ENCODE data around the gene SYNPR. TPM values are rescaled to one million over a fixed set of nuclear protein-coding genes. Genes with fewer than 3 reads are reported as not detected.

SYNPR gene
- total RNA-seq, 1 experiment from 2014 or later, result not detected

DNA sequence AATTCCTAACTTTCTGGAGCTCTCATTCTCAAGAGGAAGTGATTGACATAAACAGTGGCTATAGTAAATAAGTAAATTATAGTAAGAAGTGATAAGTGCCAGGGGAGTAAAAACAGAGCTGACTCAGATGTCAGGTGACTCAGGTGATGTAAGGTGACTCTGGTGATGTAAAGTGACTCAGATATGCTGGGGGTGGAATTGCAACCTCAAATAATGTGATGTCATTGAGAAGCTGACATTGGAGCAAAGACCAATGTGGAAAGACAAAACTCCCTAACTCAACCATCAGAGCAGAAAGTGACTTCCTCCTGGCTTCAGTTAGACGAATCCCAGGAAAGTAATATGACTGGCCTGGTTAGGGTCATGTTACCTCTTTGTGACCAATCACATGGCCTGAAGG lies 230.2 kb downstream of the SYNPR start:
- TF ChIP-seq, protein P1, sequence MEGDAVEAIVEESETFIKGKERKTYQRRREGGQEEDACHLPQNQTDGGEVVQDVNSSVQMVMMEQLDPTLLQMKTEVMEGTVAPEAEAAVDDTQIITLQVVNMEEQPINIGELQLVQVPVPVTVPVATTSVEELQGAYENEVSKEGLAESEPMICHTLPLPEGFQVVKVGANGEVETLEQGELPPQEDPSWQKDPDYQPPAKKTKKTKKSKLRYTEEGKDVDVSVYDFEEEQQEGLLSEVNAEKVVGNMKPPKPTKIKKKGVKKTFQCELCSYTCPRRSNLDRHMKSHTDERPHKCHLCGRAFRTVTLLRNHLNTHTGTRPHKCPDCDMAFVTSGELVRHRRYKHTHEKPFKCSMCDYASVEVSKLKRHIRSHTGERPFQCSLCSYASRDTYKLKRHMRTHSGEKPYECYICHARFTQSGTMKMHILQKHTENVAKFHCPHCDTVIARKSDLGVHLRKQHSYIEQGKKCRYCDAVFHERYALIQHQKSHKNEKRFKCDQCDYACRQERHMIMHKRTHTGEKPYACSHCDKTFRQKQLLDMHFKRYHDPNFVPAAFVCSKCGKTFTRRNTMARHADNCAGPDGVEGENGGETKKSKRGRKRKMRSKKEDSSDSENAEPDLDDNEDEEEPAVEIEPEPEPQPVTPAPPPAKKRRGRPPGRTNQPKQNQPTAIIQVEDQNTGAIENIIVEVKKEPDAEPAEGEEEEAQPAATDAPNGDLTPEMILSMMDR (conservative IDR thresholded peaks at IDR 0.05; ENCODE audit: low read depth, low read length), result no peak
- TF ChIP-seq EZH2phosphoT487 (IDR thresholded peaks at IDR 0.05; ENCODE audit: borderline replicate concordance, low read length) (no peak), EZH2 (IDR thresholded peaks at IDR 0.05; ENCODE audit: low read length, unreplicated experiment) (no peak)

DNA sequence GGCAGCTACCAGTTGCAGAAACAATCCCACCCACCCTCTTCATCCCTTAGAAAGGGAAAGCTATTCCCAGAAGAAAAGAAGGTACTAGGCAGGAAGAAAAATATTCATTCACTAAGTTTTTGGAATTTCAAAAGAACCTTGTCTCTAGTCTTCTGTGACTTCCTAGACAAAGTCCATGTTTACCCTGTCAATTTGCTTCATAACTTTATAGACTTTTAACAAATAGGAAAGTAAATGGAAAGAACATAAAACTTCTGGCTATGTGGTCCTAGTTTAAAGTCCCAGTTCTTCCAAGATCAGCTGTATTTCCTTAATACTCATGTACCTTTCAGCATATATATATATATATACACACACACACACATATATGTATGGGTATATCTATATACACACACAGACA lies 230.7 kb downstream of the SYNPR start:
- H3K4me2 ChIP-seq (ENCODE audit: low read length), result no peak overlapping the region
- no peak for ATAC-seq
- intact Hi-C loops (cut with micrococcal nuclease), result no loop called here
- TF ChIP-seq EZH2phosphoT487 (IDR thresholded peaks at IDR 0.05; ENCODE audit: borderline replicate concordance, low read length) (no peak), EZH2 (IDR thresholded peaks at IDR 0.05; ENCODE audit: low read length, unreplicated experiment) (no peak)
- TF ChIP-seq, protein P1 (conservative IDR thresholded peaks at IDR 0.05; ENCODE audit: low read depth, low read length), result no peak
- H3K4me1 ChIP-seq (ENCODE audit: insufficient read depth, low read length), result no peaks in the 10 kb centered on the region
- no peak for DNase-seq
- H3F3A ChIP-seq (ENCODE audit: low read length, unreplicated experiment), result no peaks in the 10 kb centered on the region
- H4K20me1 ChIP-seq (ENCODE audit: low read length), result no peaks in the 10 kb centered on the region
- POLR2A ChIA-PET (ENCODE audit: unreplicated experiment), result no interaction called here
- no peaks in the 10 kb centered on the region for H3K9me3 ChIP-seq (ENCODE audit: low read length)
- no peak overlapping the region for H2AFZ ChIP-seq (ENCODE audit: low read length)
- H3K27me3 ChIP-seq (ENCODE audit: low read length), result peaks cover 27% of the 10 kb centered on the region; the same call in 1 of the 2 replicates
- no peaks in the 10 kb centered on the region for H3K36me3 ChIP-seq (ENCODE audit: low read depth, low read length)
- H3K9ac ChIP-seq (ENCODE audit: low read length), result no peak overlapping the region
- H3K79me2 ChIP-seq (ENCODE audit: low read length), result no peaks in the 10 kb centered on the region
- H3K27ac ChIP-seq (ENCODE audit: low read length), result no peak overlapping the region
- no TSS peak for BruUV-seq (replicated peaks)
- H3K4me3 ChIP-seq (ENCODE audit: low read length), result no peak overlapping the region
- H3K9me2 ChIP-seq (replicated peaks; ENCODE audit: low read length), result no peaks in the 10 kb centered on the region
- CTCF ChIA-PET, result no interaction called here

More for the DNA sequence above, 230.2 kb downstream of the SYNPR start:
- Histone ChIP-seq H3K79me2 (ENCODE audit: low read length) (no peaks in the 10 kb centered on the region), H3K4me3 (ENCODE audit: low read length) (no peak overlapping the region), H3K9me2 (replicated peaks; ENCODE audit: low read length) (no peaks in the 10 kb centered on the region), H4K20me1 (ENCODE audit: low read length) (no peaks in the 10 kb centered on the region), H2AFZ (ENCODE audit: low read length) (no peak overlapping the region), H3K9ac (ENCODE audit: low read length) (no peak overlapping the region), H3K27me3 (ENCODE audit: low read length) (peaks cover 27% of the 10 kb centered on the region; the same call in 1 of the 2 replicates), H3K27ac (ENCODE audit: low read length) (no peak overlapping the region), H3K9me3 (ENCODE audit: low read length) (no peaks in the 10 kb centered on the region), H3K4me2 (ENCODE audit: low read length) (no peak overlapping the region), H3K36me3 (ENCODE audit: low read depth, low read length) (no peaks in the 10 kb centered on the region), H3K4me1 (ENCODE audit: insufficient read depth, low read length) (no peaks in the 10 kb centered on the region), H3F3A (ENCODE audit: low read length, unreplicated experiment) (no peaks in the 10 kb centered on the region)
- ChIA-PET CTCF (no interaction called here), POLR2A (ENCODE audit: unreplicated experiment) (no interaction called here)
- intact Hi-C loops (cut with micrococcal nuclease), result no loop called here
- ATAC-seq, result no peak
- BruUV-seq (replicated peaks), result no TSS peak
- DNase-seq, result peak; percentile 20

DNA sequence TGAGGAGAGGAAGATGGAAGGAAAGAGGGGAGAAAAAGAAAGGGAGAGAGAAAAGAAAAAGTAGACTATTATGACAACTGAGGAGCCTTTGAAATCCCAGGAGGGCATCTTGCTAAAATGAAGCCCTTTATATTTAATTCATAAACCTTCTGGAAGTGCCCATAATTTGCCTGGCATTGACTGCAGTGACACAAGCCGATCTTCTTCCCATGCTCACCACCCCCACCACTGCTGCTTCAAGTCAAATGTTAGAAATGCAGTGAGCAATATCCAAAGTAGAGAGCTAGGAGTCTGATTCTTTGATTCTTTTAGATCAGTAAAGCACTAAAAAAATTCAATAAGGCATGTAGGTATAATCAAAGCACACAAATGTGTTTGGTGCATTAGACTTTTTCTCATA lies 235.7 kb downstream of the SYNPR start:
- Histone ChIP-seq H3K27me3 (ENCODE audit: low read length) (no peaks in the 10 kb centered on the region; the same call in 1 of the 2 replicates), H3K4me3 (ENCODE audit: low read length) (no peak overlapping the region)
- POLR2A ChIA-PET (ENCODE audit: unreplicated experiment), result no interaction called here

More for the DNA sequence above, 235.7 kb downstream of the SYNPR start:
- TF ChIP-seq, protein P1 (conservative IDR thresholded peaks at IDR 0.05; ENCODE audit: low read depth, low read length), result no peak
- TF ChIP-seq EZH2phosphoT487 (IDR thresholded peaks at IDR 0.05; ENCODE audit: borderline replicate concordance, low read length), result no peak
- no peak for TF ChIP-seq EZH2 (IDR thresholded peaks at IDR 0.05; ENCODE audit: low read length, unreplicated experiment)
- Histone ChIP-seq H3K9me3 (ENCODE audit: low read length) (no peaks in the 10 kb centered on the region), H3K27ac (ENCODE audit: low read length) (no peak overlapping the region), H3K36me3 (ENCODE audit: low read depth, low read length) (no peaks in the 10 kb centered on the region), H3F3A (ENCODE audit: low read length, unreplicated experiment) (no peaks in the 10 kb centered on the region), H2AFZ (ENCODE audit: low read length) (no peak overlapping the region), H3K9me2 (replicated peaks; ENCODE audit: low read length) (no peaks in the 10 kb centered on the region), H4K20me1 (ENCODE audit: low read length) (no peaks in the 10 kb centered on the region), H3K4me1 (ENCODE audit: insufficient read depth, low read length) (no peaks in the 10 kb centered on the region), H3K9ac (ENCODE audit: low read length) (no peak overlapping the region), H3K4me2 (ENCODE audit: low read length) (no peak overlapping the region), H3K79me2 (ENCODE audit: low read length) (no peaks in the 10 kb centered on the region)
- ATAC-seq (no peak), DNase-seq (no peak)
- CTCF ChIA-PET, result no interaction called here
- intact Hi-C loops (cut with micrococcal nuclease), result no loop called here
- BruUV-seq (replicated peaks), result no TSS peak

Data from PC-3 (cell line).